22Rv1 (cell line): ENCODE measurements around the gene REEP5.
"Not testable (repeated sequence)": the region's sequence is repeated elsewhere in the genome, so short reads cannot be mapped to it uniquely, and the experiment has no call there.

Experiments used
- H3K27ac ChIP-seq: fragments of 450-650 bp; 2 replicates; pipeline ENCODE4 v1.5.1; 2017
- CTCF ChIP-seq: fragments of 450-650 bp; IDR thresholded peaks from 2 replicates; pipeline ENCODE4 v1.5.1; 2017; ENCODE audit warnings: mild to moderate bottlenecking
- ZFX ChIP-seq: fragments of 450-650 bp; IDR thresholded peaks from 2 replicates; pipeline ENCODE4 v1.6.1; 2017; ENCODE audit warnings: antibody characterized with exemption, borderline replicate concordance

The REEP5 gene

GRCh38 chr5:112921833-112922817 lies at the start of gene REEP5:
Gene REEP5 (minus strand): TSS chr5:112922227. CDS start chr5:112922190, 37 bp downstream.
- no peak for TF ChIP-seq ZFX
- TF ChIP-seq CTCF: peak; percentile 93

GRCh38 chr5:112971276-112971675 lies 49.2 kb upstream of the REEP5 start:
- TF ChIP-seq CTCF (no peak), ZFX (no peak)
- H3K27ac ChIP-seq: no peak overlapping the region

More at GRCh38 chr5:112921833-112922817, at the start of gene REEP5:
- peak within 1 kb of the TSS; percentile 82 for H3K27ac ChIP-seq

- TF ChIP-seq CTCF (no peak), ZFX (no peak)
- H3K27ac ChIP-seq: no peak overlapping the region; the same call in 1 of the 2 replicates
Observed at GRCh38 chr5:112968411-112969106, 46.5 kb upstream of the REEP5 start.

GRCh38 chr5:112967520-112968083 lies 45.6 kb upstream of the REEP5 start:
- TF ChIP-seq CTCF (no peak), ZFX (no peak)
- H3K27ac ChIP-seq: no peak overlapping the region

DNA sequence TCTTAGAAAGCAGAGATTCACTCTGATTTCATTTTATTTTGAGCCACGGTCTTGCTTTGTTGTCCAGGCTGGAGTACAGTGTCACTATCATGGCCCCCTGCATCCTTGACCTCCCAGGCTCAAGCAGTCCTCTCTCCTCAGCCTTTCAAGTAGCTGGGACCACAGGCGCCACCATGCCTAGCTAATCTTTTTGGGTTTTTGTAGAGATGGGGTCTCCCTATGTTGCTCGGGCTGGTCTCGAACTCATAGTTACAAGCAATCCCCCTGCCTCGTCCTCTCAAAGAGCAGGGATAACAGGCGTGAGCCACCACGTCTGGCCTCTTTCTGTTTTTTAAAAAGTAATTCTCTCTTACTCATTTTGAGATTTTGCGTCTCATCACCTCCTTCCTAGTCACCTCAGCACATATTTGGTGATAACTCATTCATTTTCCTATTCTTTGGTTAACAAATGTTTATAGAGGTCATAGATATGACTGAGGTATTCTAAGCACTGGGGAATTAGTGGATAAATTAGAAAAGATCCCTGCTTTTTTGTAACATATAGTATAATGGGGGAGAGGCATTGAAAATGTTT lies 43.8 kb upstream of the REEP5 start:
- H3K27ac ChIP-seq: no peak overlapping the region
- no peak for TF ChIP-seq ZFX

DNA sequence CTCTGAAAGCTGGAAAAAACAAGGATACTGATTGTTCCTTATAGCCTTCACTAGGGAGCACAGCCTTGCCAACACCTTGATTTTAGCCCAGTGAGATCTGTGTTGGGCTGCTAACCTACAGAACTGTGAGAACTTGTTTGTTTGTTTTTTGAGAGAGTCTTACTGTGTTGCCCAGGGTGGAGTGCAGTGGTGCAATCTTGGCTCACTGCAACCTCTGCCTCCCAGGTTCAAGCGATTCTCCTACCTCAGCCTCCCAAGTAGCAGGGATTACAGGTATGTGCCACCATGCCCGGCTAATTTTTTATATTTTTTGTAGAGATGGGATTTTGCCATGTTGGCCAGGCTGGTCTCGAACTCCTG lies 41.3 kb upstream of the REEP5 start:
- H3K27ac ChIP-seq: not testable (repeated sequence)

DNA sequence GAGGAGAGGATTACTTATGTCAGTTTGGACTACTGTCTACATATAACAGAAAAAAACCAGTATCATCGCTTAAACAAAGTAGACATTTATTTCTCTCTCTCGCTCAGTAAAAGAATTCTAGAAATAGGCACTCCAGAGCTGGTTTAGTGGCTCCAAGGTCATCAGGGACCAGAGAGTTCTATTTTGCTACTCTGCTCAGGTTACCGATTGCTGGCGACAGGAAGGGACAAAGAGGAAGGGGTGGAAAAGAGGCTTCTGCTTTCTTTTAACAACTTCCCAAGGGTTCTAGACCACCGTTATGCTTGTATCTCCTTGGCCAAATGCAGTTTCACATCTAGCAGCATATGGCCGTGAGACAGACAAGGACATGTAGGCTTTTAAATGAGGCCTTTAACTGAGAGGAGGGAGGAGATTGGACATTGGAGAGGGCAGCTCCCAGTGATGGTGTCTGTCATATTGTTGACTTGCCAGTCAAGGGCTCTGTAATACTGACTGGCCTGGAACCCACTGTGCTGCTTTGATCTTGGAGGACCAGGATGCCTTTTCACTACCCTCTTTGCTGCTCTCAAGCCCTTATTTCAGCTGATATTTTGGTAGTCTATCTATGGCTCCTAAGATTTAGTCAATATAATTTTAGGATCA lies 39.0 kb upstream of the REEP5 start:
- H3K27ac ChIP-seq: no peak overlapping the region
- TF ChIP-seq ZFX: no peak
- TF ChIP-seq CTCF: no peak
